ENCODE data around the gene PASK.
A peak's percentile ranks its signal among the peaks of the same experiment; 100 is the strongest.

PASK gene

GRCh38 chr2:241080405-241081189 is 68.7 kb downstream of the PASK start:
- no peak for DNase-seq

- no peak for DNase-seq
Measured at GRCh38 chr2:241074901-241075540, 74.3 kb downstream of the PASK start.

- DNase-seq: no peak
Measured at GRCh38 chr2:241074065-241074818, 75.0 kb downstream of the PASK start.

- peak; percentile 14 for DNase-seq
Measured at GRCh38 chr2:241073166-241074064, 75.9 kb downstream of the PASK start.

- DNase-seq: no peak
Measured at GRCh38 chr2:241072553-241073165, 76.6 kb downstream of the PASK start.

- DNase-seq: no peak
Measured at GRCh38 chr2:241072151-241072550, 77.1 kb downstream of the PASK start.

GRCh38 chr2:241071677-241072111 is 77.6 kb downstream of the PASK start:
- no peak for DNase-seq

GRCh38 chr2:241070811-241071676 is 78.2 kb downstream of the PASK start:
- DNase-seq: no peak

GRCh38 chr2:241070361-241070760 is 78.9 kb downstream of the PASK start:
- no peak for DNase-seq

- DNase-seq: no peak
Measured at GRCh38 chr2:241069821-241070281, 79.4 kb downstream of the PASK start.

- no peak for DNase-seq
Measured at GRCh38 chr2:241068942-241069810, 80.1 kb downstream of the PASK start.

- DNase-seq: no peak
Measured at GRCh38 chr2:241068136-241068941, 80.9 kb downstream of the PASK start.

- no peak for DNase-seq
Measured at GRCh38 chr2:241067501-241068135, 81.7 kb downstream of the PASK start.

- peak; percentile 8 for DNase-seq
Measured at GRCh38 chr2:241066893-241067341, 82.4 kb downstream of the PASK start.

- no peak for DNase-seq
Measured at GRCh38 chr2:241066171-241066892, 82.9 kb downstream of the PASK start.

- no peak for DNase-seq
Measured at GRCh38 chr2:241065355-241065803, 83.9 kb downstream of the PASK start.

- no peak for DNase-seq
Measured at GRCh38 chr2:241064802-241065354, 84.4 kb downstream of the PASK start.
